Activated CD8-positive, alpha-beta memory T cell treated with anti-CD3 and anti-CD28 coated beads for 4 hours (primary cell): Measurements from ENCODE around the gene NPRL2.

Source experiments
- DNase-seq, 2 donors: peaks; one replicate each; pipeline ENCODE4 v3.0.0-alpha.2; 2020; ENCODE audit warnings: low read depth in 2 of 2

The NPRL2 gene

GRCh38 chr3:50350527-50351322 lies at the start of gene NPRL2, which contains the start of gene CYB561D2:
TSS of gene NPRL2 (minus strand) at chr3:50350775. CDS start at chr3:50350652, 123 bp downstream.
TSS of gene CYB561D2 (plus strand) at chr3:50350862. CDS start at chr3:50351434, 572 bp downstream.
- peak; percentile 98 to 99 for DNase-seq

- no peak for DNase-seq
Measured at GRCh38 chr3:50396502-50396901, 45.9 kb upstream of the NPRL2 start.

GRCh38 chr3:50395070-50395860 lies 44.7 kb upstream of the NPRL2 start:
- DNase-seq, result no peak

GRCh38 chr3:50393061-50393460 lies 42.5 kb upstream of the NPRL2 start:
- no peak for DNase-seq

- DNase-seq, result no peak
Measured at GRCh38 chr3:50392101-50392715, 41.6 kb upstream of the NPRL2 start.

GRCh38 chr3:50390508-50391224 lies 40.1 kb upstream of the NPRL2 start:
- DNase-seq, result no peak

- no peak for DNase-seq
Measured at GRCh38 chr3:50389414-50389767, 38.8 kb upstream of the NPRL2 start.

- DNase-seq, result no peak
Measured at GRCh38 chr3:50388720-50389413, 38.3 kb upstream of the NPRL2 start.

GRCh38 chr3:50388016-50388719 lies 37.6 kb upstream of the NPRL2 start:
- DNase-seq, result no peak

GRCh38 chr3:50385754-50386153 lies 35.2 kb upstream of the NPRL2 start:
- no peak for DNase-seq

GRCh38 chr3:50383750-50384149 lies 33.2 kb upstream of the NPRL2 start:
- DNase-seq, result no peak

- no peak for DNase-seq
Measured at GRCh38 chr3:50382722-50383121, 32.1 kb upstream of the NPRL2 start.

- DNase-seq, result no peak
Measured at GRCh38 chr3:50381383-50381782, 30.8 kb upstream of the NPRL2 start.

- no peak for DNase-seq
Measured at GRCh38 chr3:50380405-50381085, 30.0 kb upstream of the NPRL2 start.

- DNase-seq, result no peak
Measured at GRCh38 chr3:50378757-50379156, 28.2 kb upstream of the NPRL2 start.

- DNase-seq, result no peak
Measured at GRCh38 chr3:50378024-50378423, 27.4 kb upstream of the NPRL2 start.

GRCh38 chr3:50375258-50375931 lies 24.8 kb upstream of the NPRL2 start:
- no peak for DNase-seq

GRCh38 chr3:50374363-50375257 lies 24.0 kb upstream of the NPRL2 start:
- DNase-seq, result no peak
